Activated naive CD8-positive, alpha-beta T cell treated with anti-CD3 and anti-CD28 coated beads, Interleukin-2, amount 50 U/mL, for 24 hours (primary cell): Measurements from ENCODE around the gene TK2.

ENCODE experiments used
- ATAC-seq: fragments of 150-1000 bp; cut with Tn5 transposase; one replicate; pipeline ENCODE4 v1.10.0; 2021
- DNase-seq: peaks from one replicate; pipeline ENCODE4 v3.0.0; 2021
- H3K27ac Mint-ChIP-seq: one replicate; pipeline ENCODE4 v1.8.0; 2021; ENCODE audit warnings: mild to moderate bottlenecking, mixed read lengths
- H3K27me3 Mint-ChIP-seq: one replicate; pipeline ENCODE4 v1.8.0; 2021; ENCODE audit warnings: mixed read lengths
- H3K36me3 Mint-ChIP-seq: one replicate; pipeline ENCODE4 v1.8.0; 2021; ENCODE audit warnings: low read depth, mixed read lengths
- H3K4me1 Mint-ChIP-seq: one replicate; pipeline ENCODE4 v1.8.0; 2021; ENCODE audit warnings: mixed read lengths
- H3K4me3 Mint-ChIP-seq: one replicate; pipeline ENCODE4 v1.8.0; 2021; ENCODE audit warnings: mild to moderate bottlenecking, moderate library complexity, mixed read lengths
- H3K9me3 Mint-ChIP-seq: one replicate; pipeline ENCODE4 v1.8.0; 2021; ENCODE audit warnings: mixed read lengths

TK2 gene

GRCh38 chr16:66484453-66485213 is 65.3 kb downstream of the TK2 start:
- Mint-ChIP-seq H3K27me3 (no peaks in the 10 kb centered on the region), H3K4me1 (peaks cover 15% of the 10 kb centered on the region), H3K36me3 (no peaks in the 10 kb centered on the region), H3K9me3 (no peaks in the 10 kb centered on the region), H3K27ac (no peak overlapping the region), H3K4me3 (no peak overlapping the region)
- ATAC-seq (no peak), DNase-seq (no peak)

GRCh38 chr16:66483689-66484452 is 66.1 kb downstream of the TK2 start:
- Mint-ChIP-seq H3K4me1 (peaks cover 19% of the 10 kb centered on the region), H3K27ac (no peak overlapping the region), H3K9me3 (no peaks in the 10 kb centered on the region), H3K4me3 (no peak overlapping the region), H3K27me3 (no peaks in the 10 kb centered on the region), H3K36me3 (no peaks in the 10 kb centered on the region)
- ATAC-seq: peak; percentile 57
- peak; percentile 84 for DNase-seq

GRCh38 chr16:66481943-66482390 is 68.0 kb downstream of the TK2 start:
- no peak for DNase-seq
- Mint-ChIP-seq H3K27ac (no peak overlapping the region), H3K9me3 (no peaks in the 10 kb centered on the region)

GRCh38 chr16:66481081-66481942 is 68.6 kb downstream of the TK2 start:
- Mint-ChIP-seq H3K9me3 (no peaks in the 10 kb centered on the region), H3K4me1 (peaks cover 24% of the 10 kb centered on the region), H3K27ac (no peak overlapping the region), H3K27me3 (no peaks in the 10 kb centered on the region), H3K36me3 (no peaks in the 10 kb centered on the region), H3K4me3 (no peak overlapping the region)
- no peak for ATAC-seq
- no peak for DNase-seq

More at GRCh38 chr16:66481943-66482390, 68.0 kb downstream of the TK2 start:
- H3K4me3 Mint-ChIP-seq: no peak overlapping the region
- H3K4me1 Mint-ChIP-seq: peaks cover 24% of the 10 kb centered on the region
- no peaks in the 10 kb centered on the region for H3K27me3 Mint-ChIP-seq
- no peak for ATAC-seq
- H3K36me3 Mint-ChIP-seq: no peaks in the 10 kb centered on the region

- Mint-ChIP-seq H3K27me3 (no peaks in the 10 kb centered on the region), H3K36me3 (no peaks in the 10 kb centered on the region), H3K27ac (no peak overlapping the region), H3K4me3 (no peak overlapping the region), H3K9me3 (no peaks in the 10 kb centered on the region), H3K4me1 (peaks cover 25% of the 10 kb centered on the region)
- no peak for DNase-seq
- no peak for ATAC-seq
Observed at GRCh38 chr16:66480265-66481080, 69.4 kb downstream of the TK2 start.

GRCh38 chr16:66479661-66480264 is 70.2 kb downstream of the TK2 start:
- Mint-ChIP-seq H3K4me3 (no peak overlapping the region), H3K27me3 (no peaks in the 10 kb centered on the region), H3K9me3 (no peaks in the 10 kb centered on the region), H3K27ac (no peak overlapping the region), H3K36me3 (no peaks in the 10 kb centered on the region), H3K4me1 (peaks cover 30% of the 10 kb centered on the region)
- DNase-seq (no peak), ATAC-seq (no peak)

GRCh38 chr16:66478733-66479511 is 71.0 kb downstream of the TK2 start:
- Mint-ChIP-seq H3K27ac (peak overlapping the region; percentile 39), H3K4me1 (peaks cover 34% of the 10 kb centered on the region), H3K9me3 (no peaks in the 10 kb centered on the region), H3K27me3 (no peaks in the 10 kb centered on the region), H3K36me3 (no peaks in the 10 kb centered on the region), H3K4me3 (no peak overlapping the region)
- DNase-seq (peak; percentile 83), ATAC-seq (peak; percentile 85)

GRCh38 chr16:66477028-66477515 is 72.8 kb downstream of the TK2 start:
- no peaks in the 10 kb centered on the region for H3K9me3 Mint-ChIP-seq
- H3K27ac Mint-ChIP-seq: no peak overlapping the region
- DNase-seq (no peak), ATAC-seq (no peak)
- H3K36me3 Mint-ChIP-seq: no peaks in the 10 kb centered on the region
- H3K27me3 Mint-ChIP-seq: no peaks in the 10 kb centered on the region
- H3K4me1 Mint-ChIP-seq: peaks cover 24% of the 10 kb centered on the region
- no peak overlapping the region for H3K4me3 Mint-ChIP-seq

- ATAC-seq (no peak), DNase-seq (peak; percentile 67)
- no peaks in the 10 kb centered on the region for H3K36me3 Mint-ChIP-seq
- no peak overlapping the region for H3K4me3 Mint-ChIP-seq
- H3K27ac Mint-ChIP-seq: no peak overlapping the region
- H3K9me3 Mint-ChIP-seq: no peaks in the 10 kb centered on the region
- H3K4me1 Mint-ChIP-seq: peaks cover 24% of the 10 kb centered on the region
- no peaks in the 10 kb centered on the region for H3K27me3 Mint-ChIP-seq
Observed at GRCh38 chr16:66476328-66477027, 73.4 kb downstream of the TK2 start.

GRCh38 chr16:66475232-66475631 is 74.7 kb downstream of the TK2 start:
- Mint-ChIP-seq H3K4me3 (no peak overlapping the region), H3K4me1 (peaks cover 24% of the 10 kb centered on the region), H3K27ac (no peak overlapping the region), H3K27me3 (no peaks in the 10 kb centered on the region), H3K36me3 (no peaks in the 10 kb centered on the region), H3K9me3 (no peaks in the 10 kb centered on the region)
- ATAC-seq (no peak), DNase-seq (no peak)

- Mint-ChIP-seq H3K27ac (no peak overlapping the region), H3K4me3 (peak overlapping the region; percentile 16), H3K27me3 (no peaks in the 10 kb centered on the region), H3K9me3 (no peaks in the 10 kb centered on the region), H3K36me3 (no peaks in the 10 kb centered on the region), H3K4me1 (peaks cover 24% of the 10 kb centered on the region)
- ATAC-seq (peak; percentile 86), DNase-seq (peak; percentile 37)
Observed at GRCh38 chr16:66474750-66475199, 75.1 kb downstream of the TK2 start.
